Upper lobe of left lung (tissue), 4 donors: ENCODE measurements around the gene THBD.

Experiments used
- EP300 ChIP-seq, 4 donors: sonication (generic); formaldehyde crosslinking; IDR thresholded peaks; one replicate each; pipeline ENCODE4 v1.5.1; 2017; ENCODE audit warnings: antibody characterized with exemption in 4 of 4, control low read depth in 2 of 4
- POLR2A ChIP-seq, 4 donors: fragments of 450-650 bp; IDR thresholded peaks; one replicate each; pipeline ENCODE4 v1.5.1; 2016 to 2017; ENCODE audit warnings: antibody characterized with exemption in 4 of 4, mild to moderate bottlenecking in 2 of 4
- POLR2AphosphoS5 ChIP-seq, 2 donors: sonication (generic); formaldehyde crosslinking; IDR thresholded peaks; one replicate each; pipeline ENCODE4 v1.5.1; 2017; ENCODE audit warnings: antibody characterized with exemption in 2 of 2
- TF ChIP-seq, protein P1 (sequence below), 6 experiments: fragments of 450-650 bp in 4 of 6; fragments of 200-600 bp in 2 of 6; sonication (generic) in 2 of 6; IDR thresholded peaks; one replicate each; pipeline ENCODE4 v1.5.1; 2016 to 2019; ENCODE audit warnings: antibody characterized with exemption in 6 of 6

DNA sequence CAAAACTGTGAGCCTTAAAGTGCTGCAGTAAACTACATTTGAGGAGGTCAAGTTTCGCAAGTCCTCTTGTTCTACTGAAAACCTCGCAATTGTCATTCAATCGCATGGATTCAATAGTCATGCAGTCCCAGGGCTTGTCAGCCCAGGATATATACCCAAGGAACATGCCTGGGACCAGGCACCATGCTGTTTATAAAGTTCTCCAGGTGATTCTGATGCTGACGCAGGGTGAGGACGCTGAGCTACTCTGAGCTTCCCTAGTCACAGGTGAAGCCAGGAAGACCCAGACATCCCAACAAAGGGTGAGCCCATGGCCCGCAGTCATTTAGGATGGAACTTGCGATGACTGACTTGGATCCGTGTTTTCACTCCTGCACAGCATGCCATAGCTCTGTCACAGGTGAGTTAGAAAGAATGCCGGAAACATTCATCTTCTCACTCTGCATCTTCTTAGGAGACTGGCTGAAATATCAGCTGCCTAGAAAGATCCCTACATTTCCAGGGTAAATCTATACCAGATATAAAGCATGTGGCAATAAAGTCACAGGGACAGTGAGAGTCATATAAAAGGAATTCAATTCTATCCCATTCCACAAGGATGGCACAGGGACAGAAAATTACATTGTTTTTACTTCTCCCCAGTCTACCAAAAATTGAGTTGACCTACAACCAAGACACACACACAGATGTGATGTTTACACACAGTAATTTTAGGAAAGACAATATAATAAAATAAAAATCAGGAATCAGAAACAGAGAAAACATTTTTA is 41.4 kb downstream of the THBD start:
- TF ChIP-seq POLR2A (IDR thresholded peaks at IDR 0.05) (no peak), POLR2AphosphoS5 (IDR thresholded peaks at IDR 0.05) (no peak), EP300 (IDR thresholded peaks at IDR 0.05) (no peak)
- TF ChIP-seq, protein P1, sequence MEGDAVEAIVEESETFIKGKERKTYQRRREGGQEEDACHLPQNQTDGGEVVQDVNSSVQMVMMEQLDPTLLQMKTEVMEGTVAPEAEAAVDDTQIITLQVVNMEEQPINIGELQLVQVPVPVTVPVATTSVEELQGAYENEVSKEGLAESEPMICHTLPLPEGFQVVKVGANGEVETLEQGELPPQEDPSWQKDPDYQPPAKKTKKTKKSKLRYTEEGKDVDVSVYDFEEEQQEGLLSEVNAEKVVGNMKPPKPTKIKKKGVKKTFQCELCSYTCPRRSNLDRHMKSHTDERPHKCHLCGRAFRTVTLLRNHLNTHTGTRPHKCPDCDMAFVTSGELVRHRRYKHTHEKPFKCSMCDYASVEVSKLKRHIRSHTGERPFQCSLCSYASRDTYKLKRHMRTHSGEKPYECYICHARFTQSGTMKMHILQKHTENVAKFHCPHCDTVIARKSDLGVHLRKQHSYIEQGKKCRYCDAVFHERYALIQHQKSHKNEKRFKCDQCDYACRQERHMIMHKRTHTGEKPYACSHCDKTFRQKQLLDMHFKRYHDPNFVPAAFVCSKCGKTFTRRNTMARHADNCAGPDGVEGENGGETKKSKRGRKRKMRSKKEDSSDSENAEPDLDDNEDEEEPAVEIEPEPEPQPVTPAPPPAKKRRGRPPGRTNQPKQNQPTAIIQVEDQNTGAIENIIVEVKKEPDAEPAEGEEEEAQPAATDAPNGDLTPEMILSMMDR (IDR thresholded peaks at IDR 0.05) = no peak
